ENCODE data around the gene CD47.

The CD47 gene

DNA sequence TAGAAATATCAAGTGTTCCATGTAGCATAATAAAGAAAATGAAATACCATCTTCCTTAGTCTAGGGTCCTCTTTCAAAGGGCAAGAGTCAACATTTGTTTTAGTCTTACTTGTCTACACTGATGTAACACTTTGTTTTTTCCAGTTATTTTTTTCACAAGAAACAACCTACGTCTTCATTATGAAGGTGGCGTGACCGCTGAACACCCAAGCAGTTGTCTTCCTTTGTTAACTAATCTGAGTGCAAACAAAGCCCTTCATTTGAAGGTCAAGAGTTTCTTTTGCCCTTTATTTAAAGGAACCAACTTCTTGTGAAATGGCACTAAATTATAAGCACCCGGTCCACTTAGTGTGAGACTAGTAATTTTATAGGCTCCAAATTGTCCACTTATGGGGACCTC, 73.2 kb downstream of the CD47 start:
- no peaks in the 10 kb centered on the region for H3K36me3 Mint-ChIP-seq (ENCODE audit: low read depth)
- H3K4me1 Mint-ChIP-seq (ENCODE audit: low read depth): no peaks in the 10 kb centered on the region
- no peak for DNase-seq (ENCODE audit: low spot score)
- H3K27me3 Mint-ChIP-seq (ENCODE audit: low read depth): peaks cover 7% of the 10 kb centered on the region
- no peak overlapping the region for H3K27ac Mint-ChIP-seq
- no peak overlapping the region for H3K4me3 Mint-ChIP-seq
- no peaks in the 10 kb centered on the region for H3K9me3 Mint-ChIP-seq

DNA sequence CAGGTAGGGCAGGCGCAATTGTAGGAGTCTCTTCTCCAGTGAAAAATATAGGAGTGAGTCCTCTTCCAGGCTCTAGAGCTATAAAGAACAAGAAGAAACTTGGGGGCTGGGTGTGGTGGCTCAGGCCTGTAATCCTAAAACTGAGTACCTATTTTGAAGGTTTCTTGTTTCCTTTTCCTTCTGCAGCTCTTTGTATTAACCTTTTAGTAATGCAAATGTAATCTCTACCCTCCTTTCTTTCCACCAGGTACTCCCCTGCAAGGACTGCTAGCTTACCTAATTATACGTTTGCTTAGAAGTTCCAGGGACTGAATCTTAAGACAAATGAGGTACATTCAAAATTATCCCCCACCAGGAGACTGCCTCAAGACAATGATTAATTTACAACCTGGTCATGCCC, 75.9 kb downstream of the CD47 start:
- peaks cover 7% of the 10 kb centered on the region for H3K27me3 Mint-ChIP-seq (ENCODE audit: low read depth)
- no peak overlapping the region for H3K27ac Mint-ChIP-seq
- no peak overlapping the region for H3K4me3 Mint-ChIP-seq

DNA sequence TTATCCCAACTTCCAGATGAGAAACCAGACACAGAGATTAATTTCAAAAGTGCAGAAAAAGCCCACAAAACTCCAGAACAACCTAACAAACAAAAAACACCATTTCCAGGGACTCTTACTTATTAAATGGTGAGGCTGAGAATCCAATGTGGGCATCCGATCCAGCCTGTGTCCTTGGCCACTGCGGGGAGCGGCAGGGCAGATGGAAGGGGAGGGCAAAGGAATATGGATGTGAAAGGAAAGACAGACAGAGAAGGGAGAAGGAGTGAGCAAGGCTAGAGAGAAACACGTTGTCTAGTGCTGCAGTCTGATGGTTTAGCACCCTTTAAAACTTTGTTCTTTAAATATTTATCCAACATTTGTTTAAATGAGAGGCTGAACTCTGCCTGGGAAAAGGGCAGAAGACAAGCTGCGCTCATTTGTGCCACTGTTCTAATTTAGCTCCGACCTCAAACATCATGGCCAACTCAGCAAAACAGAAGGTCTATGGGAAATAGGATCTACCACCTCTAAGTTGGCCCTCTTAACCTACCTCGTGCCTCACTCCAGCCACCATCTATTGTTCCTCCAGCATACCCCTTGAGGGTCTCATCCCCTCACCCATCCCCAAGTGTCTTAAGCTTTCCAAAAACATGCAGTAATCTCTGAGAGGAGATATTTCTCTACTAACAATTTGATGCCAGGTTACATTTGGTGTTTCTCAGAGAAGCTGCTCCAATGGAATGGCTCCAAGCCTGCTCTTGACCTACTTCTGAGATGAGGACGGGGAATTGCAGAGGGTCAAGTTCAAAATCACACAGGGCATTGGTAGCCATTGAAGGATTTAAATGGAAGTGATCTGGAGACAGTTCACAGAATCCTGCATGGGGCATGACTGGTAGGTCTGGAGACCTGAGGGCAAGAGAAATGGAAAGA, 77.4 kb downstream of the CD47 start:
- peaks cover 5% of the 10 kb centered on the region for H3K27me3 Mint-ChIP-seq (ENCODE audit: low read depth)
- no peaks in the 10 kb centered on the region for H3K9me3 Mint-ChIP-seq
- peaks cover 2% of the 10 kb centered on the region for H3K4me1 Mint-ChIP-seq (ENCODE audit: low read depth)
- H3K27ac Mint-ChIP-seq: no peak overlapping the region
- no peaks in the 10 kb centered on the region for H3K36me3 Mint-ChIP-seq (ENCODE audit: low read depth)
- no peak for DNase-seq (ENCODE audit: low spot score)
- H3K4me3 Mint-ChIP-seq: no peak overlapping the region

More for the DNA sequence above, 75.9 kb downstream of the CD47 start:
- no peaks in the 10 kb centered on the region for H3K9me3 Mint-ChIP-seq
- peaks cover 2% of the 10 kb centered on the region for H3K4me1 Mint-ChIP-seq (ENCODE audit: low read depth)
- DNase-seq (ENCODE audit: low spot score): no peak
- H3K36me3 Mint-ChIP-seq (ENCODE audit: low read depth): no peaks in the 10 kb centered on the region

- Mint-ChIP-seq H3K27me3 (ENCODE audit: low read depth) (peaks cover 2% of the 10 kb centered on the region), H3K9me3 (no peaks in the 10 kb centered on the region), H3K4me3 (no peak overlapping the region), H3K36me3 (ENCODE audit: low read depth) (no peaks in the 10 kb centered on the region), H3K4me1 (ENCODE audit: low read depth) (peaks cover 2% of the 10 kb centered on the region), H3K27ac (no peak overlapping the region)
- DNase-seq (ENCODE audit: low spot score): no peak
These were observed 78.5 kb downstream of the CD47 start for GRCh38 chr3:108012304-108012703.

DNA sequence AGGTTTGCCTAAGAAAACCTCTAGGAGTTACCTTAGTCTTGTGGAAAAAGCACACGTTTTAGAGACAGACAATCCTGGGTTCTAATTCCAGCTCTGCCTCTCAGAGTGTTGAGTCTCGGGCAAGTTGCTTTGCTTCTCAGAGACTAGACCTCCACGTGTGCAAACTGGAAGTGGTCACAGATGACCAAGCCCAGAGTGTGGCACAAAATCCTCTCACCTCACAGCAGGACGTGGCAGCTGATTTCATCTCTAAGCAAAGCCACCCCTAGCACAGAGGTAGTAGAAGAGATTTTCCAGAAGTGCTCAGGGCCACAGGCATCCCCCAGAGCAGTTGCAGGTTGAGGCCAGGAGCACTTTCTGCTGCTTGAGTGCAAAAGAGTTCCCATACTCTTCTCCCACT, 79.2 kb downstream of the CD47 start:
- peaks cover 7% of the 10 kb centered on the region for H3K27me3 Mint-ChIP-seq (ENCODE audit: low read depth)
- DNase-seq (ENCODE audit: low spot score): no peak
- H3K9me3 Mint-ChIP-seq: no peaks in the 10 kb centered on the region
- H3K27ac Mint-ChIP-seq: no peak overlapping the region
- H3K4me1 Mint-ChIP-seq (ENCODE audit: low read depth): peaks cover 2% of the 10 kb centered on the region
- H3K36me3 Mint-ChIP-seq (ENCODE audit: low read depth): no peaks in the 10 kb centered on the region
- H3K4me3 Mint-ChIP-seq: no peak overlapping the region

- H3K27ac Mint-ChIP-seq: no peak overlapping the region
- no peak overlapping the region for H3K4me3 Mint-ChIP-seq
- no peaks in the 10 kb centered on the region for H3K9me3 Mint-ChIP-seq
- H3K27me3 Mint-ChIP-seq (ENCODE audit: low read depth): peaks cover 17% of the 10 kb centered on the region
- no peak for DNase-seq (ENCODE audit: low spot score)
- no peaks in the 10 kb centered on the region for H3K36me3 Mint-ChIP-seq (ENCODE audit: low read depth)
- peaks cover 4% of the 10 kb centered on the region for H3K4me1 Mint-ChIP-seq (ENCODE audit: low read depth)
These were observed 81.7 kb downstream of the CD47 start for GRCh38 chr3:108008931-108009639.

GRCh38 chr3:108008106-108008505, 82.7 kb downstream of the CD47 start:
- no peak for DNase-seq (ENCODE audit: low spot score)
- Mint-ChIP-seq H3K9me3 (no peaks in the 10 kb centered on the region), H3K4me1 (ENCODE audit: low read depth) (peaks cover 4% of the 10 kb centered on the region), H3K27me3 (ENCODE audit: low read depth) (peaks cover 17% of the 10 kb centered on the region), H3K4me3 (no peak overlapping the region), H3K27ac (no peak overlapping the region), H3K36me3 (ENCODE audit: low read depth) (no peaks in the 10 kb centered on the region)

GRCh38 chr3:108006881-108007331, 83.9 kb downstream of the CD47 start:
- no peaks in the 10 kb centered on the region for H3K36me3 Mint-ChIP-seq (ENCODE audit: low read depth)
- peaks cover 3% of the 10 kb centered on the region for H3K4me1 Mint-ChIP-seq (ENCODE audit: low read depth)
- no peak for DNase-seq (ENCODE audit: low spot score)
- no peaks in the 10 kb centered on the region for H3K9me3 Mint-ChIP-seq
- no peak overlapping the region for H3K4me3 Mint-ChIP-seq
- H3K27me3 Mint-ChIP-seq (ENCODE audit: low read depth): peaks cover 17% of the 10 kb centered on the region
- H3K27ac Mint-ChIP-seq: no peak overlapping the region

DNA sequence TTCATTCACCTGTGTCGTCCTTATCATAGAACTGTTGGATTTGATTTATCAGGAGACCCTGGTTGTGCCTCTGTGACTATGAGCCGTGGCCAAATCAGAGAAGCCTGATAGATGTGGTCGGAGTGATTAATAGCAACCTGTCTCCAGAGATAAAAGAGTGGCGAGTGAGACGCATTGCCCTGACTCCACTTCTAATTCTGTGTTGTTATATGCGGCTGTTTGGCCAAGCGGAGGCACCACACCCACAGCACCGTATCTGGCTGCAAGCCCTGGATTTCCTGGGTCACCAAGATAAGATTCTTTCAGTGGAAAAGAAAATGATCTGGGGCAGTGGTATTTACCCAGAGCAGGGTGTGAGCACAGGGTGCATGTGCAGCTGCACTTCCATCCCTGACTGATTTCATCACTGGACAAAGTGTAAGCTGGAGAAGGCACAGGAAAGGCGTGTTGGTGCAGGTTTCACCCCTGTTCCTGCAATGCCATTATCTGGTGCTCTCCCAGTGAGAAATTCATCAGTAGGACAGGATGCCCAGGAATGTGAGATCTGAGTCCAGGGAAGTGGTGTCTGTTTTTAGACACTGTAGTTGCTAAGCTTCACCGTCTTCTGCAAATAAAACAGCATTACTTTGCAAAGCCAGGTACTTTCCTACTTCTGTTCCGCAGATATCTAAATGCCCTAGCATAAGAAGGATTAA, 84.6 kb downstream of the CD47 start:
- H3K27me3 Mint-ChIP-seq (ENCODE audit: low read depth): peaks cover 20% of the 10 kb centered on the region
- H3K4me3 Mint-ChIP-seq: no peak overlapping the region
- no peak for DNase-seq (ENCODE audit: low spot score)
- H3K27ac Mint-ChIP-seq: no peak overlapping the region
- H3K4me1 Mint-ChIP-seq (ENCODE audit: low read depth): peaks cover 2% of the 10 kb centered on the region
- no peaks in the 10 kb centered on the region for H3K36me3 Mint-ChIP-seq (ENCODE audit: low read depth)
- no peaks in the 10 kb centered on the region for H3K9me3 Mint-ChIP-seq

DNA sequence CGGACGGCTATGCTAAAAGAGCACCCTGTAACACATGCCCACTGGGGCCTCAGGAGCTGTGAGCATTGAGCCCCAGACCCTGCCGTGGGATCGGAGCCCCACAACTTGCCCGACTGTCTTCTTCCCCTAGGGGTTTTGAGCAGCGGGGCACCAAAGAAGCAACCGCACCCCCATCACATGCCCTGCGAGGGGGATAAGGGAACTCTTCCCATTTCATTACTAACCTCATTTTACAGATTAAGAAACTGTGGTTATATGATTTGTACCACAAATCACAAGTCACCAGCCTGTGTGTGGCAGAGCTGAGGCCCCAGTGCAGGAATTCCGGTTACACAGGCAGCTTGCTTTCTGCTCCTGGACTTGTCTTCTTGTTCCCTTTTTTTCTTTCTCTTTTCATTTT, 86.2 kb downstream of the CD47 start:
- Mint-ChIP-seq H3K4me1 (ENCODE audit: low read depth) (peaks cover 2% of the 10 kb centered on the region), H3K4me3 (no peak overlapping the region), H3K9me3 (no peaks in the 10 kb centered on the region), H3K27ac (no peak overlapping the region), H3K36me3 (ENCODE audit: low read depth) (no peaks in the 10 kb centered on the region), H3K27me3 (ENCODE audit: low read depth) (peaks cover 20% of the 10 kb centered on the region)
- no peak for DNase-seq (ENCODE audit: low spot score)

DNA sequence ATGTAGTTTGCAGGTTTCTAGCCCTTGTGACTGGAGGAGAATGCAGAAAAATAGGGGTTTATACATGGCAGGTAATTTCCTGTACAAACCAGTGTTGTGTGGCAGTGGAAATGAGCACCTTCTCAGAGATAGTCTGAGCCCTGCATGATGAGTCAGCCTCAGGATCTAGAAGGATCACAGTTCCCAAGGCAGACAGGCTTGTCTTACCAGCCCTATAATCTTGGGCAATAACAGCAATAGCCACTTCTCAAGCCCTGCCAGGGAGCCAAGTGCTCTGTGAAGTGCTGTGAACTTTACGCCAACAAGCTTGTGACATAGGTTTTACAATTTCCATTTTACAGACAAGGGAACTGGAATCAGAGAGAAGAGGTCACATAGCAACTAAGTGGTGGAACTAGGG, 89.4 kb downstream of the CD47 start:
- Mint-ChIP-seq H3K4me1 (ENCODE audit: low read depth) (peaks cover 2% of the 10 kb centered on the region), H3K36me3 (ENCODE audit: low read depth) (no peaks in the 10 kb centered on the region), H3K4me3 (no peak overlapping the region), H3K9me3 (no peaks in the 10 kb centered on the region), H3K27me3 (ENCODE audit: low read depth) (peaks cover 13% of the 10 kb centered on the region), H3K27ac (no peak overlapping the region)
- no peak for DNase-seq (ENCODE audit: low spot score)

DNA sequence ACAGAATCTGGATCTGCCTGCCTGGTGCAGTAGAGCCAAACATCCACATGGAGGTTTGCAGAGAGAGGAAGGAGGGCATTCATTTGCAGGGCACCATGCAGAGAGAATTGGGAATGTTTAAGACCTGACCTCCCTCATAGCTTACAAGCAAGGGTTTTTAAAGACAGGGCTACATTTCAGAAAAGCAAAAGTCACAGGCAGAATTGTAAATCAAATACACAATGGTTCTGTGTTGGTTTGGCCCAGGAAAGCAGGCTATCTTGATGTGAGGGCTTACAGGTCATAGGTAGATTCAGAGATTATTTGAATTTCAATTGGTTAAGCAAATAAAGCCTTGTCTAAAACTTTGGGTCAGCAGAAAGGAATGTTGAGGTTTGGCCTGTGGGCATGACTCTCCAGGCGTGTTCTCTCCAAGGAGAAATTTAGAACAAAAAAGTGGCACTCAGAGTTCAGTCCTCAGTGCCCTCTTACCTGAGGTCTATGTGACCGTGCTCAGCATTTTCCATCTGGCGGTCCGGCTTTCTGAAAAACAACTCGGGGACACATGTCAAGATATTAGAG, 91.5 kb downstream of the CD47 start:
- Mint-ChIP-seq H3K27me3 (ENCODE audit: low read depth) (peaks cover 12% of the 10 kb centered on the region), H3K36me3 (ENCODE audit: low read depth) (no peaks in the 10 kb centered on the region), H3K4me3 (no peak overlapping the region), H3K9me3 (no peaks in the 10 kb centered on the region), H3K4me1 (ENCODE audit: low read depth) (no peaks in the 10 kb centered on the region), H3K27ac (no peak overlapping the region)
- DNase-seq (ENCODE audit: low spot score): no peak

- Mint-ChIP-seq H3K4me1 (ENCODE audit: low read depth) (no peaks in the 10 kb centered on the region), H3K27me3 (ENCODE audit: low read depth) (peaks cover 15% of the 10 kb centered on the region), H3K4me3 (no peak overlapping the region), H3K36me3 (ENCODE audit: low read depth) (no peaks in the 10 kb centered on the region), H3K27ac (no peak overlapping the region), H3K9me3 (no peaks in the 10 kb centered on the region)
- no peak for DNase-seq (ENCODE audit: low spot score)
These were observed 93.2 kb downstream of the CD47 start for GRCh38 chr3:107997671-107998070.

DNA sequence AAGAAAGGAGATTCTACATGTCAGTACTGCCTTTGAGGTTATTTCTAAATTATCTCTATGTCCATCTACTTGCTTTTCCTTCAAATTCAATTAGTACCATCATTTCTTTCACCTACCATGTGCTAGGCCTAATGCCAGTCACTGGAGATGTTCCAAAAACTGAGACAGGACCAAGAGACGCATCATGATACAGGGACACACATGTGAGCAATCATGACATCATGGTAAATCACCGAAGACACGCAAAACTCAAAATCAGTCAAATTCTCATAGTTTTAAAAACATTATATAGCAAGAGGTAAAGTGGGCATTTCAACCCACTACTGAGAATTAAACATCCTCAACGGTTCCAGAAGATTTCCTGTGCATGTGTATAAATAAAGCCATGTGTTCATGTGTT, 95.0 kb downstream of the CD47 start:
- DNase-seq (ENCODE audit: low spot score): no peak
- Mint-ChIP-seq H3K9me3 (no peaks in the 10 kb centered on the region), H3K36me3 (ENCODE audit: low read depth) (no peaks in the 10 kb centered on the region), H3K27me3 (ENCODE audit: low read depth) (peaks cover 13% of the 10 kb centered on the region), H3K4me1 (ENCODE audit: low read depth) (no peaks in the 10 kb centered on the region), H3K27ac (no peak overlapping the region), H3K4me3 (no peak overlapping the region)
